Stimulated activated CD4-positive, alpha-beta T cell treated with anti-CD3 and anti-CD28 coated beads, TNF-alpha, amount 100 ng/mL, for 24 hours (primary cell): ENCODE data around the gene C20orf144.
A peak's percentile ranks its signal among the peaks of the same experiment; 100 is the strongest.

Experiments used
- DNase-seq, 3 experiments: peaks; one replicate each; pipeline ENCODE4 v3.0.0-alpha.2; 2020; ENCODE audit warnings: low read depth in 3 of 3

The C20orf144 gene

GRCh38 chr20:33664762-33665144 lies 2.6 kb downstream of the C20orf144 start:
- no peak for DNase-seq

- DNase-seq, result peak; percentile 67 to 93 (median 68)
Observed at GRCh38 chr20:33666293-33667244, 4.4 kb downstream of the C20orf144 start, which contains the start of gene ACTL10. Gene ACTL10 (plus strand): TSS chr20:33666943. CDS start chr20:33667498, 555 bp downstream.

GRCh38 chr20:33667245-33667675 lies 5.1 kb downstream of the C20orf144 start:
- DNase-seq, result peak in 1 of 3 experiments; percentile 39

GRCh38 chr20:33667676-33668465 lies 5.7 kb downstream of the C20orf144 start:
- DNase-seq, result peak; percentile 53 to 78 (median 68)

- no peak for DNase-seq
Observed at GRCh38 chr20:33668466-33669155, 6.5 kb downstream of the C20orf144 start.

GRCh38 chr20:33669224-33669623 lies 7.1 kb downstream of the C20orf144 start:
- DNase-seq, result no peak

- DNase-seq, result no peak
Observed at GRCh38 chr20:33669873-33670640, 7.9 kb downstream of the C20orf144 start.

- DNase-seq, result no peak
Observed at GRCh38 chr20:33670715-33671499, 8.8 kb downstream of the C20orf144 start.

GRCh38 chr20:33671573-33672288 lies 9.6 kb downstream of the C20orf144 start:
- DNase-seq, result no peak

GRCh38 chr20:33672426-33673113 lies 10.4 kb downstream of the C20orf144 start:
- no peak for DNase-seq

- DNase-seq, result no peak
Observed at GRCh38 chr20:33673114-33673409, 10.9 kb downstream of the C20orf144 start.

- DNase-seq, result no peak
Observed at GRCh38 chr20:33673410-33674293, 11.5 kb downstream of the C20orf144 start.

GRCh38 chr20:33674294-33675135 lies 12.4 kb downstream of the C20orf144 start, which contains the start of gene NECAB3:
Gene NECAB3 (minus strand): TSS chr20:33674428. CDS start chr20:33674352, 76 bp downstream.
- DNase-seq, result peak in 2 of 3 experiments; percentile 30 to 66

GRCh38 chr20:33675136-33675959 lies 13.2 kb downstream of the C20orf144 start:
- no peak for DNase-seq

- DNase-seq, result no peak
Observed at GRCh38 chr20:33676121-33676520, 14.0 kb downstream of the C20orf144 start.
